Measurements from ENCODE around the gene SYT17.

The SYT17 gene

DNA sequence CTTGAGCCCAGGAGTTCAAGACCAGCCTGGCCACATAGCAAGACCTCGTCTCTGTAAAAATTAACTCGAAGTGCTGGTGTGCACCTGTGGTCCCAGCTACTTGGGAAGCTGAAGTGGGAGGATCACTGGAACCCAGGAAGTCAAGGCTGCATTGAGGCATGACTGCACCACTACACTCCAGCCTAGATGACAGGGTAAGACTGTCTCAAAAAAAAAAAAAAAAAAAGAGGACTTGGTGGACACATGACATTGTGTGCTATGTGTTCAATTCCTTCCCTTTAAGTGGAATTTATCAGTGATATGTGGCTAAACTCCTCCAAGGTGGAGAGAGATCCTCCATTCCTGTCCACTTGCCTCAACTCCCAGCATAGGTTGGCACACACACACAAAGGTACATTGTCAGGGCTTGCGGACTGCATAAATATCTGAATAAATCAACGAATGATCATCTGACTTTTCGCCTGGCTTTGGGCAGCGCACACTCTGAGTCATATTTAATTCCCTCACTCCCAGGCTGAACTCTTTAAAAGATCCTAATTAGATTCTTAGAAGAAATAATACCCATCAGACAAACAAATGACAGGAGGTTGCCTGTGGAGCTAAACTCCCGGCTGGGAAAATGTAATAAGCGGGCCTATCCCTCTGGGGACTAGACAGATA is 25.0 kb upstream of the SYT17 start:
- no peak for TF ChIP-seq CTCF (IDR thresholded peaks at IDR 0.05)

GRCh38 chr16:19143599-19143956 is 24.5 kb upstream of the SYT17 start:
- no peak for TF ChIP-seq CTCF (IDR thresholded peaks at IDR 0.05)

DNA sequence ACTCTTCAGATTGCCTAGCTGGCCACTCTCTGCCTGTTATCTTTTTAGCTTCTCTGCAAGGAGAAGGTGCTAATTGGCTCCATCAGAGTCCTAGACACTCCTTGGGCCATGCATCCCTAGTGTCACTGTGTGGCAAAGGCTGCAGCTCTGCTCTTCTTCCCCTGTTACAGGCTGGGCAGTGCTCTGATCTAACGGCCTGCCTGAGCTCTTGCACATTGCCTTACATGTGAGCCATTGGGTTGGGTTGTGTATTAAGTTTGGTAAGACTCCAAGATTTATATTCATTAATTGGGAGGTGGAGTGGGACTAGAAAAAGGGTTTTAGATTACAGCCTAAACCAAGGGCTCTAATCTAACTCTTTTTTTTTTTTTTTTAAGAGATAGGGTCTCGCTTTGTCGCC is 23.0 kb upstream of the SYT17 start:
- TF ChIP-seq CTCF (IDR thresholded peaks at IDR 0.05) = no peak

GRCh38 chr16:19147126-19147525 is 20.9 kb upstream of the SYT17 start:
- TF ChIP-seq CTCF (IDR thresholded peaks at IDR 0.05) = no peak

DNA sequence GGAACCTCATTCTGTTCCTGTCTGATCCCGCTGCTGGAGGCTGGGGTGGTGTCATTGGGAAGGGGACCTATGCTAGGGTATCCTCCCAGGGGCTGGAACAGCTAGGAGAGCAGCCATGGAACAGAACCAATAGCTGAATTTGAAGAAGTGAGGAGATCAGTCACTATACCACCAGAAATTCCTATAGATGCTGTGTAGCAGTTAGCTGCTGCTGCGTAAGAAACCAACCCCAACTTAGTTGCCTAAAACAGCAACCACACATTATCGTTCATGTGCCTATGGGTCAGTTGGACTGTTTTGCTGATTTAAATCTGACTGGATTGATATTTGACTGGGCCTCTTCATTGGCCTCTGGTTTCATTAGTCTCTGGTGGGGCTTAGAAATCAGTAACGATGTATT is 20.4 kb upstream of the SYT17 start:
- TF ChIP-seq CTCF (IDR thresholded peaks at IDR 0.05) = no peak

- no peak for TF ChIP-seq CTCF (IDR thresholded peaks at IDR 0.05)
These were observed 19.9 kb upstream of the SYT17 start for GRCh38 chr16:19148189-19148588.

- TF ChIP-seq CTCF (IDR thresholded peaks at IDR 0.05) = no peak
These were observed 16.7 kb upstream of the SYT17 start for GRCh38 chr16:19151310-19151709.

DNA sequence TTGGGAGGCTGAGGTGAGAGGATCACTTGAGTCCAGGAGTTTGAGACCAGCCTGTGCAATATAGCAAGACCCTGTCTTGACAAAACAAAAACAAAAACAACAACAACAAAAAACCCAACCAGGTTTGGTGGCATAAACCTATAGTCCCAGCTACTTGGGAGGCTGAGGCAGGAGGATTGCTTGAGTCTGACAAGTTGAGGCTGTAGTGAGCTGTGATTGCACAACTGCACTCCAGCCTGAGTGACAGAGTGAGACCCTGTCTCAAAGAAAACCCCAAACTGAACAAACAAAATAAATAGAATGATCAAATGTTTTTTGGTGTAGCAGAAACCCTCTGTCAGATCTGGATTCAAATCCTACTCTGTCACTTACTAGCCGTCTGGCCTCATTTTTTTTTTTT is 16.0 kb upstream of the SYT17 start:
- no peak for TF ChIP-seq CTCF (IDR thresholded peaks at IDR 0.05)

Data from LNCAP (cell line).